ENCODE data around the gene LINC00305.

LINC00305 gene

DNA sequence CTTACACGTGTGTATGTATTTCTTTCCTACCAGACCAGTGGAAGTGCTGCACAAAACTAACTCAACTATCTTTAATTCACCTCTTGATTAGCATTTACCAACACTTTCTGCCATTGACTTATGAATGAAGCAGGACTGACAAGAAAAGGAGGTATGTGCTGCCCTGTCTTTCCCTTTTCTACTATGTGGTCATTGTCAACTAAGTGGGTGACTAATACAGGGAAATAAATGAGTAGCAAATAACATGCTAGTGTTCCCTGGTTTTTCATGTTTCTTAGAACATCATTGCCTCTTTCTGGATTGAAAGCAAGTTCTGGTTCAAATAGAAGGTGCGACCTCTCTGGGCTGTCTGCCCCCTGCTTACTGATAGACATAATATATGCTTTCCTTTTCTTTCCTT is 58.0 kb downstream of the LINC00305 start:
- Histone ChIP-seq H3K27ac (ENCODE audit: extremely low read depth, low read depth, low read length) (no peak overlapping the region), H3K36me3 (ENCODE audit: control insufficient read depth in 2 of 2, insufficient read depth in 1 of 2, low read length in 2 of 2) (no peaks in the 10 kb centered on the region), H3K4me1 (ENCODE audit: control insufficient read depth, insufficient read depth, low read length) (no peaks in the 10 kb centered on the region), H3K9me3 (ENCODE audit: control insufficient read depth, insufficient read depth, low read depth, low read length) (no peaks in the 10 kb centered on the region), H3K4me3 (ENCODE audit: low read depth, low read length) (no peak overlapping the region)
- CTCF ChIA-PET: interaction anchor here (0.7 kb wide), 1 partner anchor 233 kb away, joined by 4 read pairs; no protein-coding TSS in a partner anchor
- POLR2A ChIA-PET: no interaction called here
- TF ChIP-seq ZNF707 (tag by site-specific recombination; IDR thresholded peaks at IDR 0.05): no peak
- TF ChIP-seq ZNF514 (tag by site-specific recombination; IDR thresholded peaks at IDR 0.05): no peak
- TF ChIP-seq TCF7L2 (IDR thresholded peaks at IDR 0.05; ENCODE audit: borderline replicate concordance, low read depth, low read length): no peak
- TF ChIP-seq ZNF621 (tag by site-specific recombination; IDR thresholded peaks at IDR 0.05): no peak
- no peak for TF ChIP-seq ZNF600 (tag by site-specific recombination; IDR thresholded peaks at IDR 0.05)
- no peak for TF ChIP-seq ZNF133 (tag by site-specific recombination; IDR thresholded peaks at IDR 0.05)
- no peak for TF ChIP-seq ZNF501 (tag by site-specific recombination; IDR thresholded peaks at IDR 0.05)
- TF ChIP-seq ZNF776 (tag by site-specific recombination; IDR thresholded peaks at IDR 0.05; ENCODE audit: borderline replicate concordance): no peak
- no peak for TF ChIP-seq KLF10 (tag by site-specific recombination; IDR thresholded peaks at IDR 0.05)
- no peak for TF ChIP-seq ZNF292 (tag by site-specific recombination; IDR thresholded peaks at IDR 0.05; ENCODE audit: borderline replicate concordance, low read depth)
- no peak for TF ChIP-seq ZNF335 (tag by site-specific recombination; conservative IDR thresholded peaks at IDR 0.05)

DNA sequence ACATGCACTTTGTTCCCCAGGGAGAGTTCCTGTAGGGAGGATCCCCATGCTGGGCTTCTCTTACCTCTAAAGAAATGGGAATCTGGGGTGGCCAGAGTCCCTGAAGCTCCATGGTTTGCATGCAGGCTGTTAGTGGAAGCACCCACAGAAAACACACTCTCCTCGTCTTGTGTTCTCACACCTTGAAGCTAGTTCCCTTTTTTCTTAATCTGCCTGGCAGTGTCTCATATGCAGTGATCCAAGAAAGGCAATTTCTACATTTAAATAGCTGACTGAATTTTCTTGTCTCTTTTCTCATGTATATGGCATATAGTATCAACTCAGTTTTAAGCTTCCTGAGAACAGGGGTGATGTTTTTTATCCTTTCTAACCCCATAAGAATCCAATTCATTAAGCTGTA is 65.0 kb downstream of the LINC00305 start:
- Histone ChIP-seq H3K36me3 (ENCODE audit: control insufficient read depth in 2 of 2, insufficient read depth in 1 of 2, low read length in 2 of 2) (no peaks in the 10 kb centered on the region), H3K9me3 (ENCODE audit: control insufficient read depth, insufficient read depth, low read depth, low read length) (no peaks in the 10 kb centered on the region), H3K4me1 (ENCODE audit: control insufficient read depth, insufficient read depth, low read length) (no peaks in the 10 kb centered on the region), H3K4me3 (ENCODE audit: low read depth, low read length) (no peak overlapping the region), H3K27ac (ENCODE audit: extremely low read depth, low read depth, low read length) (no peak overlapping the region)
- TF ChIP-seq OVOL3 (tag by site-specific recombination; IDR thresholded peaks at IDR 0.05): no peak
- no peak for TF ChIP-seq ZFP3 (tag by site-specific recombination; IDR thresholded peaks at IDR 0.05; ENCODE audit: low read depth)
- TF ChIP-seq ZNF530 (tag by site-specific recombination; IDR thresholded peaks at IDR 0.05; ENCODE audit: low read depth): no peak
- no peak for TF ChIP-seq ZNF366 (tag by site-specific recombination; conservative IDR thresholded peaks at IDR 0.05)
- TF ChIP-seq ZNF114 (tag by site-specific recombination; IDR thresholded peaks at IDR 0.05): no peak
- TF ChIP-seq WT1 (tag by site-specific recombination; IDR thresholded peaks at IDR 0.05): no peak
- TF ChIP-seq ZNF394 (tag by site-specific recombination; IDR thresholded peaks at IDR 0.05; ENCODE audit: borderline replicate concordance): no peak
- TF ChIP-seq ZBTB20 (tag by site-specific recombination; IDR thresholded peaks at IDR 0.05): no peak
- no peak for TF ChIP-seq ZNF416 (tag by site-specific recombination; IDR thresholded peaks at IDR 0.05)
- no peak for TF ChIP-seq ZNF623 (tag by site-specific recombination; IDR thresholded peaks at IDR 0.05)
- TF ChIP-seq ZNF521 (tag by site-specific recombination; IDR thresholded peaks at IDR 0.05): no peak
- TF ChIP-seq ZNF791 (tag by site-specific recombination; IDR thresholded peaks at IDR 0.05): no peak
- TF ChIP-seq ZBTB1 (tag by site-specific recombination; IDR thresholded peaks at IDR 0.05): no peak
- TF ChIP-seq ZNF202 (tag by site-specific recombination; IDR thresholded peaks at IDR 0.05; ENCODE audit: borderline replicate concordance): no peak
- no peak for TF ChIP-seq ZNF37A (tag by site-specific recombination; IDR thresholded peaks at IDR 0.05)
- TF ChIP-seq FEZF1 (tag by site-specific recombination; IDR thresholded peaks at IDR 0.05): no peak
- no peak for TF ChIP-seq ZNF518A (tag by site-specific recombination; conservative IDR thresholded peaks at IDR 0.05; ENCODE audit: low read depth)
- TF ChIP-seq TRIM28 (IDR thresholded peaks at IDR 0.05; ENCODE audit: borderline replicate concordance, low read length): no peak
- ChIA-PET POLR2A (no interaction called here), CTCF (no interaction called here)
